Occipital lobe (tissue), 2 donors: ENCODE results near the gene TNFAIP8L2. TPM values are rescaled to one million over a fixed set of nuclear protein-coding genes. Genes with fewer than 3 reads are reported as not detected.
A peak's percentile ranks its signal among the peaks of the same experiment; 100 is the strongest.

ENCODE experiments used
- DNase-seq: peaks from one replicate; lab custom pipeline; 2025; lab: John Stamatoyannopoulos, UW
- total RNA-seq: library from RNA; depleted of rRNA; stranded (reverse); fragments of >200 nt; gene quantifications from one replicate; pipeline ENCODE4 v1.2.3, GENCODE V29; 2014

TNFAIP8L2 gene
- total RNA-seq, 1 donor from 2014 or later: 0.78 TPM

DNA sequence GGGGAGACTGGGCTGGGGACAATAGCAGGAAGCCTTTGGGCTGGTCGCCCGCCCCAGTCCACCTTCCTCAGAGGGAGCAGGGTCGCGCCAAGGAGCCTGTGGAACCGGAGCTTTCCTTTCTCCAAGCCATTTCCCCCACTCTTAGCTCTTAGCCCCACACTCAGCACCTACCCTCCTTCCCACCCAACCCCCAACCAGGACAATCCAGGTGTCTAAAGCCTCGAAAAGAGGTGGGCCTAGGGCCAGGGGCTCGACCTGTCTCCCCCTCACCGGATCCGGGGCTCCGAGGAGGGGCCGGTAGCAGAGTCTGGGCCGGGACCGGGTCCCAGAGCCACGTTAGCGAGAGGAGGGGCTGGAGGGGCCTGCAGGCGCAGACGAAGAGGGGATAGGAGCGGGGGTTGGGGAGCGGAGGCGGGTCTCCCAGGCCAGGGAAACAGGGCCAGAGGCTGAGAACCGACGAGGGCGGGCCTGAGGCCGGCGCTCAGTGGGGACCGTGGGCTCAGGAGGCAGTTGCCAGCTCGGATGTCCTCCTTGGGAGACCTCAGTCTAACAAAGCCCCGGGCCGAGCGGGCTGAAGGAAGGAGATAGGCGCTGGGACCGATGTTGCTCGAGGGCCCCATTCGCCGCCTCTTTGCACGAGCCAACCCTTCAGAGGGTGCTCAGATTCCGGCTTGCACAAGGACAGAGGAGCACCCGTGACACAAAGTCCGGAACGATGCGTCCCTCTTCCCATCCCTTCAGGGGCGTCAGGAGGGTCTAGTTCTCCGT is 11.0 kb upstream of the TNFAIP8L2 start:
- DNase-seq: peak; percentile 45

DNA sequence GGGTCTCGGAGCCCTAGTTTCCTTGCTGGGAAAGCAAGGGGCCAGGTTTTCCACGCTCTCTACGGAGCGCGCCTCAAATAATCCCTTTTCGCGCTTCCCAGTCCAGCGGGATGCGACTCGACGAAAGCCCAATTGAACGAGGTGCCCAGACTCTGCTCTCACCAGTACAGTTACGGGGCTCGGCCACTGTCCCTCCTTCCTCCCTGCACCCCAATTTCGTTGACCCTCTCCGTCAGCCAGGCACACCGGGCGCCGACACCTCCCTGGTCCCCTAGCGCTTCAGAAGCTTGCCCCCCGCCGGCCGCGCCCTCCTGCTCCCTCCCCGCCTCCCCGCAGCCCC is 10.4 kb upstream of the TNFAIP8L2 start:
- DNase-seq: no peak

DNA sequence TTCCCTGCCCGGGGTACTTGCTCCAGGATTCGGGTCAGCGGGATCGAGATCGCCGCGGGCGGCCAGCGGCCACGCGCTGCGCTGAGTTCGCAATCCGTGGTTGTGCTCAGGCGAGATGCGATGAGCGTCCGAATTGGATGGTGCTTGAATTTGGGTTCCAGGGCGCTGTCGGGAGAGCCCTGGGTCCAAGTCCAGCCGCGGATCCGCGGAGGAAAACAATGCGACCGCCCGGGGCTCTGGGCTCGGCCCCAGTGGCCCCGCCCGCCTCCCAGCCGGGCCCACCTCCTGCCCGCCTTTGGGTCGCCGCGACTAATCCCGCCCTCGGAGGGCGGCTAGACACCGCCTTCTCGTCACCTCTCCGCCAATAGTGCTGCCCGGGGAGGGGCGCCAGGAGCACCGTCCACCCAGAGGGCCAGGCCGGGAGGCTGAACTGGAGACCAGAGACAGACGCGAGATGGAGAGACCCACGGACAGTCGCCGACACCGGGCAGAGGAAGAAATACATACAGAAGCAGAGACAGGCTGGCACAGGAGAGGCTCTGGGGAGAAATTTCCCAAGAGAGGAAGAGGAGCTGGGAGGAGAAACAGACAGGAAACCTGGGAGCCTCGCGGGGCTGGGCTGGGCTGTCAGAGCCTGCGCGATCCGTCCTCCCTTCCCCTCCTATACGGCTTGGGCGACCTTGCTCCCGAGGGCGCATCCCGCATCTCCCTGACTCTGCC is 9.9 kb upstream of the TNFAIP8L2 start, which contains the start of gene SEMA6C:
SEMA6C (minus strand) TSS at position 220 of the 720 bp plus-strand sequence. CDS start 4,010 bp downstream, outside the sequence.
- DNase-seq: peak; percentile 97

DNA sequence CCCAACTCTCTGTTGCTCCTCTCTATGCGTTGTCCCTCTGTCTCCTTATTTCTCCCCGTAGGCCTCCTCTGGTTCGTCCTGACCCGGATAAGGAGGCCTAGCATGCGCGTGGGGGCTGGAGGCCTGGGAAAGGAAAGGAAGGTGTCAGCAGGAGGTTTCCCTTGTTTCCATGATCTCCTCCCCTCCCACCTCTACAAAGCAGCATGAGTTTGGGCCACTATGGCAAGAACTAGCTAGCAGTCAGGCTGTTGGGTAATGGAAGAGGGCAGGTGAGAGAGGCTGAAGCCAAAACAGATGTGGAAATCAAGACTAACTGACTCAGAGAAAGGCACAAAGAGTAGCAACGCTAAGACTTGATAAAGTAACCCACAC is 9.3 kb upstream of the TNFAIP8L2 start:
- DNase-seq: no peak

DNA sequence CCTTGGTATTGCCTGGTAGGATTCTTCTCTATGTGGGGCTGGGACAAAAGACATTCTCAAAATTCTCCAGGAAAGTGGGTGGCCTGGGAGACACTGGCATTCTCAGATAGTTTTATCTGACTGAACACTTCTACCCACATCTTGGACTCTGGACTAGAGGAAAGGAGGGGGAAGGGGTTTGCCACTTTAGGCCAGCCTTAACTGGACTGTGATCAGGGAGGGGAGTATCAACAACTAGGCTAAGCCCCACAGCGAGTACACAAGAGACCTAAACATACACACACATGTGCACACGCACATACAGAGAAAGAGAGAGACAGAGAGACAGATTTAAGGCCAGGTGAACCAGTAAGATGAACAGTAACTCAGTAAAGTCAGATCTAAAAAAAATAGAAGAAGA is 8.8 kb upstream of the TNFAIP8L2 start:
- no peak for DNase-seq

DNA sequence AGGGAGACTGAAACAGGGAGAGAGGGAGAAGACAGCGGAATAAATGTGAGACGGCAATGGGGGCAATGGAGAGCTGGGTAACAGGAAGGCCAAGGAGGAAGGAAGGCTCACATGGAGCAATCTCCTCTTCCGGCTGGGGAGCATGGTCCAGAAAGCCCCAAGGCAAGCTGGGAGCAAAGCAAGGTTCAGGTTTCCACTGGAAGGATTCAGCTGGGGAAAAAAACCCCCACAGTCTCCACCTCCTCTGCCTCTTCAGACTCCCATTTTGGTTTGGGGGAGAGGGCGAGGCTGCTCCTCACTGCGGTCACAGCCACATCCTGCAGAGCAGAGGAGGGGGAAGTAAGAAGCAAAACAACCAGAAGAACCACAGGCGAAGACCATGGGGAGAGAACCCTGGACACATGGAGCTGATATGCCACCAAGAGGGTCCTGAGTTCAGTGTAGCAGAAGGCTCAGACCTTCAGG is 650 bp downstream of the TNFAIP8L2 start:
- DNase-seq: no peak

DNA sequence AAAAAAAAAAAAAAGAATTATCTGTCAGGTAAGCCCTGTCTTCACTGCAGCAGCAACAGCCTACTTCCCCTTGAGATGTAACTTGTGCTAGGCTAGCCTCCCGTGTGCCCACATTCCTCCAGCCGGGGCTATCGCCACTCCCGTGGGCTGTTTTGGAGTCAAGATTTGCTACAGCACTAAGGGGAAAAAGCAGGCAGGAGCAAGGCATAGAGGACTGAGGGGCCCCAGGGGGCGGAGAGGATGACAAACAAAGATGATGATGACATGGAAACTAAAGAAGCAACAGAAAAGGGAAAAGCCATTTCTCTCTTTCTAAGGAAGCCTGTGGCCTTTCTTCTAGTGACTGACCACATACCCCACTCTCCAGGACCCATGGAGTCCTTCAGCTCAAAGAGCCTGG is 1.9 kb downstream of the TNFAIP8L2 start:
- no peak for DNase-seq

DNA sequence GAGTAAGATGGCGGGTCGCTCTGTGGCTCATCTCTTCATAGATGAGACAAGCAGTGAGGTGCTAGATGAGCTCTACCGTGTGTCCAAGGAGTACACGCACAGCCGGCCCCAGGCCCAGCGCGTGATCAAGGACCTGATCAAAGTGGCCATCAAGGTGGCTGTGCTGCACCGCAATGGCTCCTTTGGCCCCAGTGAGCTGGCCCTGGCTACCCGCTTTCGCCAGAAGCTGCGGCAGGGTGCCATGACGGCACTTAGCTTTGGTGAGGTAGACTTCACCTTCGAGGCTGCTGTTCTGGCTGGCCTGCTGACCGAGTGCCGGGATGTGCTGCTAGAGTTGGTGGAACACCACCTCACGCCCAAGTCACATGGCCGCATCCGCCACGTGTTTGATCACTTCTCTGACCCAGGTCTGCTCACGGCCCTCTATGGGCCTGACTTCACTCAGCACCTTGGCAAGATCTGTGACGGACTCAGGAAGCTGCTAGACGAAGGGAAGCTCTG is 2.4 kb downstream of the TNFAIP8L2 start:
- no peak for DNase-seq

DNA sequence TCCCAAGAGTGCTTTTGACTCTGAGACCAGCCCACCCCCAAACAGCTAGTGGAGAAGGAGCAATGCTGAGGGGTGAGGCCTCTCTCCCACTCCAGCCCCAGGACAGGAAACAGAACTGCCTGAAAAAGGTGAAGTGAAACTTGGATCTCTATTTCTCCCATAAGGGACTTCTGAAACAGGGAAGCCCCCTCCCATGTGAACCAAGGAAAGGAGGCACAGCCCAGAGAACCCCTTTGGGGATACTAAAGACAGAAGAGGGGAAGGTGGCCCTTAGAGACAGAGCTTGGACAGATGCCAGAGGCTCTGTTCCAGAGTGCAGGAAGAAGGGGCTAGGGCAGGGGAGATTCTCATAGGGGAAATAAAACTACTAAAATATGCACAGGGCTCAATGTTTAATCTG is 2.9 kb downstream of the TNFAIP8L2 start:
- DNase-seq: no peak

DNA sequence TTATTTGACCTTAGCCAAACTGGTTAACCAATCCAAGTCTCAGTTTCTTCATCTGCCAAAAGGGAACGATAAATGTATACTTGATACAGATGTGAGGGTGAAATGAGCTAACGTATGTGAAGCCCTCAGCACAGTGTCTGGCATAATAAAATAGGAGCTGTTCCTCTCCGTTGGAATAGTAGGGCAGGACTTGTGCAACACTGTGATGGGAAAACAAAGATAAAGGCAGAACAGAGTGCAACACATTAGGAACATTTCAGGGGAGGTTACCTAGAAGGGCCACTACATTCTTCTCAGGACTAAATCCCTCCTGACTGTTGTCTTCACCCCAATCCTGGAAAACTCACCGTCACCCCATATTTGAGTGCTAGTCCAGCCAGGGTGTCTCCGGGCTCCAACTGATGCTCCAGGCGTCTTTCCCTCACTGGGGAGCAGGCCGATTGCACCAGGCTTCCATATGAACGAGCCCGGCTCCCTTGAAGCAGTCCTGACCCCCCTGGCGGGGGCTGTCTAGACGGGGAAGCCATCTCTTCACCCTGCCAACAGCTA is 8.4 kb downstream of the TNFAIP8L2 start:
- DNase-seq: no peak

DNA sequence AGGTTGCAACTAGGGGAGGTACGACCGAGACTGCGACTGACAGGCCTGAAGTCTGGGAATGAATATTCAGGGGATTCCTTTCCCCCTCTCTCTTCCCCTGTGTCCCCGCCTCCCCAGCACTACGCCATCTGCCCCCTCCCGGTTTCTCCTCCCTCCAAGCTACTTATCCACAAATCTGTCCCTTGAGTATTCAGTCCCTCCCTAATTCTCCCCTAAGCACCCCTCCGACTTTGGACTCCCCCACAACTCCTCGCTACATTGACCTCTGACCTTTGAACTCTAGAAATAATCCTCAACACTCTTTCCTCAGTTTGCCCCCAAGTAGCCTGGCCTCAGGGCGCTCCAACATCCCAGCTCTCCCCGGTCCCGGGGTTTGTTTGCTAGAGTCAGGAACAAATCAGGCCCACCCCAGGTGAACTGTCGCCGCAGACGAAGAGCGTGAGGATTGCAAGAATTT is 8.9 kb downstream of the TNFAIP8L2 start:
- peak; percentile 67 for DNase-seq

DNA sequence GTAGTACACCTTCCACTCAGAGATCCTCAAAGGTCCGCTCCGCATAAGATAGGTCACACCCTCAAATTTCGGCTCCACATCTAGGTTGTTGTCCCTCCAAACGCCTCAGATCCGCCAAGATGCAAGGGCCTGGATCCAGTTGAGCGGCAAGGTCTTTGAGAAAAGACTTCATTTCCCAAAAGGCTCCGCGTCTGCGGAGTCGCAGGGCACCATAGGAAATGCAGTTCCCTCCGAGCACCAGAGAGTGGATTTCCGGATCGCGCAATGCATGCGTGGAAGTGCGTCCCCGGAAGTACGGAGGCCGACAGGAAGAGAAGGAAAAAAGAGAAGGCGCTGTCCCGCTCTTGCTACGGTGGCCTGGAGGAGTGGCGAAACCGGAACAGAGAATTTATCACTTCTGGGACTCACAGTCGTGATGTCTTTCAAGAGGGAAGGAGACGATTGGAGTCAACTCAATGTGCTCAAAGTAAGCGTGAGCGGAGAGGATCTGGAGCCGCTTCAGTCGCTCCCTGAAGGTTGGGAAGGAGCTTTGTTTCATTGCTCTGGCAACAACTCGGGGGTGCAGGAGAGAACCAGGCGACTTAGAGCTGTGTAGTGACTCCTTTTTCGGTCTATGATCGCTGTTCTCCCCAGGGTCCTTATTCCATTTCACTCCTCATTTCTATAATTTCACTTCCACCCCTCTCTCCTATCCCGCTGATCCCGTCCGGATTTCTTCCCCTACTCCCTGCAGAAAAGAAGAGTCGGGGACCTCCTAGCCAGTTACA is 9.5 kb downstream of the TNFAIP8L2 start, which contains the start of the genes LYSMD1 and SCNM1:
LYSMD1 (minus strand) TSS at position 165 of the 767 bp plus-strand sequence. CDS start 644 bp downstream, outside the sequence.
SCNM1 (plus strand) TSS at position 407 of the 767 bp plus-strand sequence; CDS start at position 416, 9 bp downstream.
- peak; percentile 96 for DNase-seq

DNA sequence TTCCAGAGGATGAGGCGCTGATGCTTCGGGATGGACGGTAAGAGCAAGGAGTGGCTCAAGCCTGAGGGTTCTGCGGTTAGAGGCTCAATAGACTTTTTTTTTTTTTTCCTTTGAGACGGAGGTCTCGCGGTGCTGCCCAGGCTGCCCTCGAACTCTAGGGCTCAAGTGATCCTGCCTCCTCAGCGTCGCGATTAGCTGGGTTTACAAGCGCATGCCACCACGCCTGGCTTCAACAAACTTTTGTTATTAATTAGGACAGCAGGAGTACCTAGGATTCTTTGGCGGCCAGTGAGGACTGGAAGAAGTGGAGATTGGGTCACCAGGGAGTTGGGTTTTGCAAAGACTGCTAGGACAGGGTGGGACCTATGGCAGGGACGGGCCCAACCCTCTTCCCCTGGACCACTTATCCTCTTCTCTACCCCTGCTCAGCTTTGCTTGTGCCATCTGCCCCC is 10.1 kb downstream of the TNFAIP8L2 start:
- DNase-seq: no peak

DNA sequence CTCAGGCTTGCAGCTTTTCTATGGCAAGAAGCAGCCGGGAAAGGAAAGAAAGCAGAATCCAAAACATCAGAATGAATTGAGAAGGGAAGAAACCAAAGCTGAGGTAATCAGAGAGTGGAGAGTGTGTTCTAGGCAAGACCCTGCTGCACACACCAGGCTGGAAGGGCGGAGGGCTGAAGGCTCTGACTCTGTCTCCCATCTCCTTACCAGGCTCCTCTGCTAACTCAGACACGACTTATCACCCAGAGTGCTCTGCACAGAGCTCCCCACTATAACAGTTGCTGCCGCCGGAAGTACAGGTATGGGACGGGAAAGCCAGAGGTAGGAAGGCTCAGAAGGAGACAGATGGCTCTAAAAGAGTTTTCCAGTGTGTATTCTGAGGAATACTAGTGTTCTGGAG is 10.7 kb downstream of the TNFAIP8L2 start:
- DNase-seq: no peak

DNA sequence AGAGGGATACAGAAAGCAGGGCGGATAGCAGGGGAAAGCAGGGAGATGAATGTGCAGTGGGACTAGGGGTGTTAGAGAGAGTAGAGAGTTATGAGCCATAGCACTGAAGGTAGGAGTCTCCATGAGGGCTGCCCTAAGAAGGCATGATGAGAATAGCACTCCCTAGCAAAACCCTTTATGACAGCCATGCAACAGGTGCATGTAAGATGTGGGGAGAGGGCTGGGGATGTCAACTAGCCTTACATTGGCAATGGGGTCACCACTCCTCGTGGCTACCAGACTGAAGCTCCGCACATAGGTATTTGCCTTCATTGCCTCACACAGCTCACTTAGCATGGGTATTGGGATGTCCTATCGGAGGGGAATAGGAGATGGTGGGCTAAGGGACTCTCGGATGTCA is 14.7 kb downstream of the TNFAIP8L2 start:
- DNase-seq: no peak

DNA sequence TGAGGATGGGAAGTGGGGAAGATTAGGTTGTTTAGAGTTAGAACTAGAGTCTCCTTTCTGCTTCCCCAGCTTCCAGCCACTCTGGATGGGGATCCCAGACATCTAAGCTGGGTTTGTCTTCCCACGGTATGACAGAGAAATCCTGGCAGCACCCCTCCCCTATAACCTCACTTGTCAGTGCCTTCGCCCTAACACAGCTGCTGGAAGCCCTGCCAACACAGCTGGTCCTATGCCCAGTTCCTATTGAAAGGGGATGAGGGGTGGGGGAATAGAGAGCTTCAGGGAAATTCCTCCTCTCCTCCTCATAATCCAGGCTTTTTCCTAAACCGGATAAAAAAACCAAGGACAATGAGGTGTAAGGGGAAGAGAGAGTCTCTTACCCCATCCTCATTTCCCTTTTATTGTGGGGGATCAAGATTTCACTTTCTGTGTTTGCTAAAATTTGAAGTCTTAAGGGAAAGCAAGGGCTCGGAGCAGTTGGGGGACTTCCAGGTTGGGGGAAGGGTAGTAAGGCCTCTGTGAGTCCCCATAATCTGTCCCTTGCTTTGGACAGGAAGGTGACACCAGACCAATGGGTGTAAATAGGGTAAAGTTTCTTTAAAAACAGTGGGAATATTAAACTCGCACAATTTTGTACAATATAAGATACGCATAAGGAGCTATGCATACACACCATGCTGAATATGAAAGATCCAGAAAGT is 18.7 kb downstream of the TNFAIP8L2 start:
- peak; percentile 65 for DNase-seq

DNA sequence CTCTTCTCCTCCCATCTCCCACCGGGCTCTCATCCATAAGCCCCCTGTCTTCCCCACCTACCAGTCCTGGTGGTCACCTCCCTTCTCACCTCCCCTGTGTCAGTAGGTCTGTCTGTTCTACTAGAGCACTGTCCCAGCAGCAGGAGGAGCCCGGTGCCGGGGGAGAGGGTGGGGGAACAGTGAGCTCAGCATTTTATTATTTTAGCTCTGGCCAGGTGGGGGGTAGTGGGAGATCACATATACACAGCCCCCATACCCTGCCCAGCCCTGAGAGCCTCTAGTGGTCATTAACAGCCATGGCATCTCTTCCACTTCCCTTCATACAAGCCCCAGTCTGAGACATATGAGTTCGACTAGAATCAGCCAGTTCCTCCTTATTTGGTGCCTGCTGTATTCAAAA is 19.4 kb downstream of the TNFAIP8L2 start, which contains the start of gene TMOD4:
TMOD4 (minus strand) TSS at position 119 of the 400 bp plus-strand sequence. CDS start 1,106 bp downstream, outside the sequence.
- no peak for DNase-seq

DNA sequence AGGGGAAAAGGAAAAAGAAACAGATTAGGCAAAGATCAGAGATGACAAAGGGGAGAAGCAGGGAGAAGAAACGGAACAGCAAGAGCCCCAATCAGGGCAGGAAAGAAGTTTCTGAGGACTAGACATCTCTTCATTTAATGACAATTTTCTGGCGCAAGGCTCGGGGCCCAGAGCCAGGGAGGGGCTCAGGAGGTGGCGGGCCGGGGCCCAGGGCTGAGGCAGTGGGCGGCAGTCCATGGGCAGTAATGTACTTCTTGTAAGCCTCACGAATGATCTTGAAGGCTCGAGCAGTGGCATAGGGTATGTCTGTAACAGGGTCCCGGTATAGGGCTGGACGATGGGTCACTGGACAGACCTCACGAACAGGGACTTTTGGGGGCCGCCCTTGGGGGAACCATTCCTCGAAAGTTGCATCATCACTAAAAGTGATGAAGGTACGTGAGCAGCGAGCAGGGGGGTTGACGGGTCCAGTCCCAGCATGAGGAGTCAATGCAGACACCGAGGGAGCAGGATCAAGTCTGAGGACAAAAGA is 20.1 kb downstream of the TNFAIP8L2 start:
- no peak for DNase-seq

DNA sequence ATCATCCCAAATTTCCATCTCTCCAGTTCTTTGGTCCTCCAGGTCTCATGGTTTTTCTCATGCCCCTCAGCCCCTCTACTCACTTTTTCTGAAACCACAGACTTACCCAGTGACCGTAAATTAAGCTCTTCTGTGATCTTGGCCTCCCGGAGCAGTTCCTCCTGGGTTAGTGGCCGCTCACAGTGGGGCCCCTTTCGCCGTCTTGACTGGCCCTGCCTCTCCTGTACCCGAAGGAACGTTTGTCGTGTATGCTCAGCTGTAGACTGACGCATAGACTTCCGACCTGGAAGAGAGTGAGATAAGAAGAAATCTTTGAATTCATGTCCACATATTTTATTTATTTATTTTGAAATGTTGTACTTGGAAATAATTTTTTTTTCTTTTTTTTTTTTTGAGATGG is 27.8 kb downstream of the TNFAIP8L2 start:
- no peak for DNase-seq

DNA sequence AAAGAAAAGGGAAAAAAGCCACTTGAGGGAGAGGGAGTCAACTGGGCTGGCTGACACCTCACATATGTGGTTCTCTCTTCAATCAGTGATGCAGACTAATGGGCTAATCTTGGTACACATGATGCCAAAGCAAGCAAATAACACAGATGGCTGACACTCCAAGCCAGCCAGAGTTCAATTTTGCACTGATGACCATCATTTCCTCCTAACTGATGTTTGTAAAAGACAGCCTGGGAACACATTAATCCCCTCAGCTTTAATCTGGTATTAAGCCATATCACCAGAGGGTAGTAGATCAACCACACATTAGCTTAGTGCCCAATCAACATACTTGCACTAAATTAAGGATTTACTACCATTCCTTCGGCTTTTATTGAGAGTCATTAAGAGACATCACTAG is 30.8 kb downstream of the TNFAIP8L2 start:
- DNase-seq: no peak
